HG02571 (cell line): ENCODE results near the gene PRSS53.
A peak's percentile ranks its signal among the peaks of the same experiment; 100 is the strongest.

Experiments
- ATAC-seq: cut with Tn5 transposase; IDR thresholded peaks from one replicate; pipeline ENCODE4 v1.9.1; 2021; ENCODE audit warnings: mild to moderate bottlenecking, moderate library complexity; ENCODE audit not compliant: unreplicated experiment

Gene PRSS53

GRCh38 chr16:31099860-31100638 is 11.3 kb upstream of the PRSS53 start:
- ATAC-seq, result no peak

DNA sequence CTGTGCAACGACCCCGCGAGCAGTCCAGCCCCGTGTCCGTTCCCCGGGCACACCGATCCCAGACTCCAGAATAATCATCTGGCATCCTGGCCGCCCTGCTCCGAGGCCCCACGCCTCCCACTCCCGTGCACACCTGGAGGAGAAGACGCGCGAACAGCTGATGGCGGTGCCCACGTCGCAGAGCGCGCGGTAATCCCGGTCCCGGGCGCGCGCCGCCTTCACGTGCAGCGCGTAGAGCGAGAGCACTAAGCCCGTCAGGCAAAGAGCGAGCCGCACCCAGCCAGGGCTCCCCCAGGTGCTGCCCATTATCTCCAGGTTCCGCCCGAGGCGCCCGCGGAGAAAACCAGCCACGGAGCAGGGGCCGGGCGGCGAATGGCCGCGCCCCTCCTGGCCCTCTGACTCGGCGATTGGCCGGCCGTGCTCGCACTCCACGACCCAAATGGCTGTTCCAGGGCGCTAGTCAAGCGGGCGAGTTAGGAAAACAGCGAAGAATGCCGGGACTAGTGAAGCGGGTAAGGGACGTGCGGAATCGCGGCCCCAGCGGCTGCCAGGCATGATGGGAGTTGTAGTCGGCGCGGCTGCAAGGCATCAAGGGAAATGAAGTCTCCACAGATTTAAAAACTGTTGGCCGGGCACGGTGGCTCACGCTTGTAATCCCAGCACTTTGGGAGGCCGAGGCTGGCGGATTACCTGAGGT is 5.8 kb upstream of the PRSS53 start, which contains the start of gene VKORC1:
Gene VKORC1 (minus strand): TSS at position 374 of the 697 bp plus-strand sequence. CDS start 68 bp downstream, at position 306.
- ATAC-seq, result peak; percentile 79

GRCh38 chr16:31094088-31094423 is 5.3 kb upstream of the PRSS53 start:
- ATAC-seq, result no peak

DNA sequence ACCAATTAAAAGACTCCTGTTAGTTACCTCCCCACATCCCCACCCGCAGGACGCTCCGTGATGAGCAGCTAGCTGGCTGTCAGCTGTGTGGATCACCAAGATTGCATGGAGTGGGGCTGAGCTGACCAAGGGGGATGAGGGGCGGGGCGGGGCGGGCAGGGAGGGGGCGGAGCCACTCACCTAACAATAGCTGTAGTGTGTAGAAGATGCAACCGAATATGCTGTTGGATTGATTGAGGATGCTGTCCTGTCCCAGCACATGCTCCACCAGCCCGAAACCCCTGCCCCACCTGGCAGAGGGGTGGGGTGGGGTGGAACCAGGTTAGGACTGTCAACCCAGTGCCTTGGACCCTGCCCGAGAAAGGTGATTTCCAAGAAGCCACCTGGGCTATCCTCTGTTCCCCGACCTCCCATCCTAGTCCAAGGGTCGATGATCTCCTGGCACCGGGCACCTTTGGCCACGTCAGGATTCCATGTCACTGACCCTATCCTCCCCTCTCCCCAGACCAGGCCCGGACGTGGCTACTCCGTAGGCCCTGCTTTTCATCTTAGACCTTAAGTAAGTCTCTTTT is 4.5 kb upstream of the PRSS53 start:
- ATAC-seq, result no peak

DNA sequence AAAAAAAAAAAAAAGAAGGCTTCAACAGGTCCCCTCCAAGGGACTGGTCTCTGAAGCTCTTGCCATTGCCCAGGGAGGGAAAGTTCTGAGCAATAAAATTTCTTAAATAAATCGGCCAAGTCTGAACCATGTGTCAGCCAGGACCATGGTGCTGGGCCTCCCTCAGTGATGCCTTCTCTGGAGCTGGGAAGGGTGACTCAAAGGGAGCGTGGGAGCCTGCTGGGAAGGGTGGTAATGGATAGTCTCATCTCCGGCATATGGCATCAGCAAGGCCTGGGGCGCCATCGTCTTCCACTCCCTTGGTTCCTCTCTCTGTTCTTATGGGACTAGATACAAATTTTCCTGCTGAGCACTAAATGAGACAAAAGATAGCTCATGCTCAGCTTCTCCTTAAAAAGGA is 3.6 kb upstream of the PRSS53 start:
- no peak for ATAC-seq

DNA sequence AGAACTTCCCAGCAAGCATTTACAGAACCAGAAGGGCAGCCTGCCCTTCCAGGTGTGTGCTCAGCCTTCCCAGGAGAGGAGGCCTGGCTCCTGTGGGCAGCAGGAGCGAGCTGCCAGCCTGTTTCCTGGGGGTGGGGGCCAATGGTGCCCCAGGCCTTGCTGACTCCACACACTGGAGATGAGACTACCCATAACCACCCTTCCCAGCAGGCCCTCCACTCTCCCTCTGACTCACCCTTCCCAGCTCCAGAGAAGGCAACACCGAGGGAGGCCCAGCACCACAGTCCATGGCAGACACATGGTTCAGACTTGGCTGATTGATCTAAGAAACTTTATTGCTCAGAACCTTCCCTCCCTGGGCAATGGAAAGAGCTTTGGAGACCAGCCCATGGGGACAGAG is 1.8 kb upstream of the PRSS53 start:
- no peak for ATAC-seq

GRCh38 chr16:31089199-31089598 is 456 bp upstream of the PRSS53 start:
- ATAC-seq, result no peak

DNA sequence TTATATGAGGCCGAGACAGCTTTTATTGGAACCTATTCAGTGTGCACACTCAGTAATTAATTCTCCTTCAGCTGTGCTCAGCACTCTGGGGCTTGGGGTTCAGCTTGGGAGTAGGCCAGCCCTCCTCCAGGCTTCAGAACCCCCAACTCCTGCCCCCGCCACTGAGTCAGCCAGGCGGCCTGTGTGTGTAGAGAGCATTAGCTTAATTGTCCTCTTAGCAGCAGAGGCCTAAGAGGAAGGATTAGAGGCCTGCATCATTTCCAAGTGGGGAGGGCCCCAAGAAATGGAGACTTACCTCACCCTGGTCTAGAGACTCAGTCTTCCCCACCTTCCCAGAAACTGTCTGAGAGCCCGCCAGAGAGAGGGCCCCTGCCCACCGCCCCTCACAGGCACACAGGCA is 772 bp downstream of the PRSS53 start:
- no peak for ATAC-seq

- no peak for ATAC-seq
Measured at GRCh38 chr16:31087481-31087880, 1.3 kb downstream of the PRSS53 start.

DNA sequence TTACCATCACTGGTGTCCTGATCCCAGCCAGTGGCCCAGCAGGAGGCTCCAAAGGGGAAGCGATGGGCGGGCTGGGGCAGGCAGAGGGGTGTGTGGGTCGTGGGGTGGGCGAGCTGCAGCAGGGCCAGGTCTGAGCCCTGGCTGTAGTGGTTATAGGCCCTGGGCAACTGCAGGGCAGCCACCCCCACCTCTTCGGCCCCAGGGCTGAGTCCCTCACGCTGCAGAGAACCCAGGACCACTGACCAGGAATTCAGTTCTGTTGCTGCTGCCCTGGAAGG is 2.2 kb downstream of the PRSS53 start:
- no peak for ATAC-seq

DNA sequence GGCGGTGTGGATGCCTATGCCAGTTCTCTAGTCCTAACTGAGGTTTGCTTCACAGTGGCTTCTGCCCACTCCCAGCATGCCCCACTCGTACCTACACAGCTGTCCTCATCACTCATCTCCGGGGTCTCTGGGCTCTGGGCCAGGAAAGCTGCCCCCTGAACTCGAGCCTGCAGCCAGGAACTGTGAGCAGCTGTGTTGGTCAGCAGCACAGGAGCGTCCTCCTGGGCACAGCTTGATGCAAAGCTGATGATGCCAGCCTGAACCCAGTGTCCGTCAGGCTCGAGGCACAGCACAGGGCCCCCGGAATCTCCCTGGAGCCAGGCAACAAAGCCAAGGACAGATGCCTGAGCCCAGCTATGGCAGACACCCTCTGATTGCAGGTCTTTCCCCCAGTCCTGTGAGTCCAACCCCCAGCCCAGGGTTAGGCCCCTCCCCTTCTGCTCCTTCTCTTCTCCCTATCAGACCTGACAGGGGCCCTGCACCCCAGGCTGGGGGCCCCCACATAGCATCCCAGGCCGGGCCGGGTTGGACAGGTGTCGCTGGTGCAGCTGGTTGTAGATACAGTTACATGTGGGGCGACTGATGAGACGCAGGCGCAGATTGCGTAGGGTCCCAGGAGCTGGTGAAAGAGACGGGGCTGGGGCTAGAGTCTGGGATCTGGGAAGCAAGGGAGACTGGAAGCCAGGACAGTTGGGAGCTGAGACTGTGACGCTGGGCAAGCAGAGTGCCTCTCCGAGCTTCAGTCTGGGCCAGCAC is 2.7 kb downstream of the PRSS53 start:
- ATAC-seq, result no peak

GRCh38 chr16:31085411-31085810 is 3.3 kb downstream of the PRSS53 start:
- ATAC-seq, result no peak

DNA sequence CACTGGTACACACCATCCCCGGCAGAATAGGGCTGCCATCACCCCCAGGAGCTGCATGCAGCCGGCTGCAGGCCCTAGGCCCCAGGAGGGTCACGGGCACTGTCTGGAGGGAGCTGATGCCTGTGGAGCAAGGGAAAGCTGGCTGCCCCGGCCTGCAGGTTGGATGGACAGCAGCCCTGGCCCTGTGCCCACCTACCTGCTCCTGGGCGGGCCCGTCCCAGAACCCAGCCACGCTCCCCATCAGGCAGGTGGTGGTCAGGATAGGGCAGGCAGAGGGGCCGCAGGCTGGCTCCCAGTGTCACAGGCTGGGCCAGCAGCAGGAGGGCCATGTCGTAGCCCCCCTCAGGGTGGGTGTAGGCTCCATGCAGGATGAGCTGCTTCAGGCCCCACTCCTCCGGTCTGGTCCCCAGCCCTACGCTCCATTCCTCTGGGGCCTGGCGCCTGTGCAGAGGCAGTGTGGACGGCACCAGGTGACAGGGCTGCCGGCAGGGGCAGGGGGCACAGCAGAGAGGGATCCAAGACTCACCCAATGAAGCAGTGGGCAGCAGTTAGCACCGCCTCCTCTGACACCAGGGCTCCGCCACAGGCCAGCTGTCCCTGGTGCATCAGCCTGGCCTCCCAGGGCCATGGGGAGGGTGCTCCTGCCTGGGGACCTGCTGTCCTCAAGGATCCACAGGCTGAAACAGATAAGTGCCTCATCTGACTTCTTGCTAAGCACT is 4.0 kb downstream of the PRSS53 start:
- no peak for ATAC-seq

DNA sequence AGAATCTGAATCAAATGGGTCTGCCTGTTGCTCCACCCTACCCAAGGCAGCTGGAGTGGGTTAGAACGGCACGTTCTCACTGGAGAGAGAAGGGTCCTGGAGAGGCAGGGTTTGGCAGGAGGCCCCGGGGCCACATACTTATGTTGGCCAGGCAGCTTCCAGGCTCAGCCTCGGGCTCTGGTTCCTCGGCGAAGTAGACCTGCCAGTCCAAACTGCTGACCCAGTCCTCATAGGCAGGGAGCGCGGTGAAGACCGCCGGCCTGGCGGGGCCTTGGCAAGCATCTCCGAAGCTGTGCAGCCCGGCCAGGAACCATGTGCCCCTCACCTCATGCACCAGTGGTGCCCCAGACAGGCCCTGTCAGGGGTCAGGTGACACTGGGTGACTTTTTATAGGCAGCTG is 4.8 kb downstream of the PRSS53 start:
- ATAC-seq, result no peak

GRCh38 chr16:31083556-31083955 is 5.2 kb downstream of the PRSS53 start:
- ATAC-seq, result no peak

DNA sequence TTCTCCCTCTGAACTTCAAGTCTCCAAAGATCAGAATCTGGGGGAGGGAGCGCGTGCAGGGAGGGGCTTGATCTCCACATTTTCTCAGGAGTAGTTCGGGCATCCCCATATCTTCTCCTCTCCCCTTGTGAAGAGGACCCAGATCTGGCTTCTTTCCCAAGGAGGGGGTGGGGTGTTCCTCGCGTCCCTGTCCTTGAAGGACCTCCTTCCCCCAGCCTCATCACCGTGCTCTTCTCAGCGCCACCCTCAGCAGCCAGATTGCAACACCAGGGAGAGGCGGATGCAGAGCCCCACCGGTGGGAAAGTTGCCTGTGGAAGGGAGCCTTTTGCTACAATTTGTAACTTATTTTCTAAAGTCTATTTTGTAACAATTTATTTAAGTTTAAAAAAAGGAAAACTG is 5.7 kb downstream of the PRSS53 start:
- ATAC-seq, result no peak

- no peak for ATAC-seq
Measured at GRCh38 chr16:31082368-31083045, 6.2 kb downstream of the PRSS53 start.

DNA sequence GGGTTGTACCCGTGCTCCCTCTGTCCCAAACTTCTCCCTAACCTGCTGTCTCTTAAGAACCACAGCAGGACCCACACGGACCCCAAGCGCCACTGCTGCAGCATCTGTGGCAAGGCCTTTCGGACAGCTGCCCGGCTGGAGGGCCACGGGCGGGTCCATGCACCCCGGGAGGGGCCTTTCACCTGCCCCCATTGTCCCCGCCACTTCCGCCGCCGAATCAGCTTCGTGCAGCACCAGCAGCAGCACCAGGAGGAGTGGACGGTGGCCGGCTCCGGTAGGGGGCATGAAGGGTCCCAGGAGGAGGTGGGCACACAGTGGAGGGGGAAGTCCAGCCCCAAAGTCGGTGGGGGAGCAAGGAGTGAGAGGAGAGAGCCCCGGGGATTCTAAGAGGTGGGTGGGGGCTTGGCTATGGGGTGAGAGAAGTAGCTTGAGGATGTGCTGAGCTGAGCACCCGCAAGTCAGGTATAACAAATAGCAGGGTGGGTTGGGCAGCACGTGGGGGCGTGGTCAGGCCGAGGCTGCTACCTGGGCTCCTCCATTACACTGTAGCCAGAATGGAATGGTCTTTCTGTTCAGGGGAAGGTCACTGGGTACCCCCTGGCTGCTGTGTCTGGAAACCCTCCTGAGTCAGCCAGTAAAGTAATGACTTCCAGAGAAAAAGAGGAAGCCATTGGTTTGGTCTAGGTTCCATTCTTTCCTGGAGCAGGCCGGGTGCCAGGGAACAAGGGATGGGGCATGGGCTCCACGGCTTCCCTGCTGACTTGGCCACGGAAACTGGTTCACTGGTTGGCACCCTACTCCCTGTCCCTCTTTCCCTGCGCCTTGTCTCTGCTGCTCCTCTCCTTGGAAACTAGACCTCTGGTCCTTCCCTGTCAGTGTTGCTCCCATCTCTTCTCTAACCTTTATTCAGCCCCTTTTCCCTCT is 7.1 kb downstream of the PRSS53 start:
- ATAC-seq, result no peak

DNA sequence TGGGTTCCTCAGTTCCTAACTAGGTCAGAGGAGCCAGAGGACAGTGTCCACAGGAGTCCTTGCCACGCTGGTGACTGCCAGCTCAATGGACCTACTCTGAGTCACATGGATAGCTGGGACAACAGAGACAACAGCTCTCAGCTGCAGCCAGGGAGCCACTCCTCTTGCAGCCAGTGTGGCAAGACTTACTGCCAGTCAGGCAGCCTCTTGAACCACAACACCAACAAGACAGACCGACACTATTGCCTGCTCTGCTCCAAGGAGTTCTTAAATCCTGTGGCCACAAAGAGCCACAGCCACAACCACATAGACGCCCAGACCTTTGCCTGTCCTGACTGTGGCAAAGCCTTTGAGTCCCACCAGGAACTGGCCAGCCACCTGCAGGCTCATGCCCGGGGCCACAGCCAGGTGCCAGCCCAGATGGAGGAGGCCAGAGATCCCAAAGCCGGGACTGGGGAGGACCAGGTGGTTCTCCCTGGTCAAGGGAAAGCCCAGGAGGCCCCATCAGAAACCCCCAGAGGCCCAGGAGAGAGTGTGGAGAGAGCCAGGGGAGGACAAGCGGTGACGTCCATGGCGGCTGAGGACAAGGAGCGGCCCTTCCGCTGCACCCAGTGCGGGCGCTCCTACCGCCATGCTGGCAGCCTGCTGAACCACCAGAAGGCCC is 7.9 kb downstream of the PRSS53 start:
- no peak for ATAC-seq
